Stimulated activated CD4-positive, alpha-beta T cell treated with anti-CD3 and anti-CD28 coated beads, Interleukin-15, amount 100 ng/mL, for 24 hours (primary cell): Measurements from ENCODE around the gene BRD9.
A peak's percentile ranks its signal among the peaks of the same experiment; 100 is the strongest.
"Not testable (repeated sequence)": the region's sequence is repeated elsewhere in the genome, so short reads cannot be mapped to it uniquely, and the experiment has no call there.

ENCODE experiments used
- DNase-seq: peaks from one replicate; pipeline ENCODE4 v3.0.0-alpha.2; 2020

The BRD9 gene

GRCh38 chr5:902129-902916 is 9.7 kb upstream of the BRD9 start:
- no peak for DNase-seq

DNA sequence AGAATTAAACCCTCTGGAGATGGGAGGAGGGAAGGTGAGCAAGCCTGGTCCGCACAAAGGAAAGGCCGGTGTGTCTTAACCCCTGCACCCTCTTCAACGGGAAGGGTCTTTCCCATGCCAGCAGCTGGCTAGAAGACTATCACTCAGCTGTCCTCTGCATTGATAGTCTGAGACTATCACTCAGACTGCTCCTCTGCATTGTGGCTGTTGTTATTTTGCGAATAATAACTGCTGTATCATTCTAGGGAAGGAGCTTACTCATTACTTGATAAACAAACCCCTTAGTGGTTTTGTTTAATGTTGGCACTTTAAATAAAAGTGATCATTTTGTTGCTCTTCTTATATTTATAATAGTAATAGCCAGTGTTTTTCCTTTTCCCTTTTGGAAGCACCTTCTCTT is 8.2 kb upstream of the BRD9 start:
- DNase-seq, result no peak

- DNase-seq, result no peak
Observed at GRCh38 chr5:893711-894110, 1.1 kb upstream of the BRD9 start.

DNA sequence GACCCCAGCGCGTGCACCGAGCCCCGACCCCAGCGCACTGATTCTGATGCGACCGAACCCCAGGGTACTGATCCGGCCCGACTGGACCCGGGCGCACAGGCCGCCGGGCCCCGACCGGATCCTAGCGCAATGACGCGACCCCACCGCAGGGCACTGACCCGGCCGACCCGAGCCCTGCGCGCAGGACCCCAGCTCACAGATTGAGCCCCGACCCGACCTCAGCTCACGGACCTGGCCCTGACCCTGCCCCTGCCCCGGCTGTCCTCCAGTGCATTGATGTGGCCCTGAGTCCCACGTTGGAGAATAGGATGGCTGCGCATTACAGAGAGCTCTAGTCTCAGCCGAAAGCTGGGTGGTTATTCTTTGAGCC is 521 bp upstream of the BRD9 start:
- DNase-seq, result no peak

DNA sequence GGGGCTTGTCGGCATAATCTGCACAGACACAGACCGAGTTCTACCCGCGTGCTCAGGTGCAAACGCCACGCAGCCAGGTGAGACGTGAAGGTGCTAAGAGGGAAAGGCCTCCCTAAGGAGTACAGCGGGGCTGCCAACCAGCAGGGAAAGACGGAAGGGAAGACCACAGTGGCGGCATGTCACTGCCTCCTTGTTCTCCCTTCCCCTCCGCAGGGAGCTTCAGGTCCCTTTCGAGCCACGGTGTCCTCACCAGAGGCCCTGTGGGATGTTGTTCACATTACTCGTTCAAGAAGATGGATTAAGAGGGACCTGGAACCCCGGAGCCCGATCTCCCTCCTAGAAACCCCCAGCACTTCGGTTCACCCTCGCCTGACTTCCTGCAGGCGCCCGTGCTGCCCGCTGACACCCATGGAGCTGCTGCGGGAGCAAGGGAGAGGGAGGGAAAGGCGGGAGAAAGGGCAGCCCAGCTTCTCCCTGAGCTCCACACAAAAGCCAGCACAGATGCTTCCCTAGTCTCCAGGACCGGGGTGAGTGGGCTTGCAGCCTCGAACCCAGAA is 686 bp downstream of the BRD9 start:
- peak; percentile 24 for DNase-seq

GRCh38 chr5:891117-891836 is 1.3 kb downstream of the BRD9 start:
- DNase-seq, result no peak

DNA sequence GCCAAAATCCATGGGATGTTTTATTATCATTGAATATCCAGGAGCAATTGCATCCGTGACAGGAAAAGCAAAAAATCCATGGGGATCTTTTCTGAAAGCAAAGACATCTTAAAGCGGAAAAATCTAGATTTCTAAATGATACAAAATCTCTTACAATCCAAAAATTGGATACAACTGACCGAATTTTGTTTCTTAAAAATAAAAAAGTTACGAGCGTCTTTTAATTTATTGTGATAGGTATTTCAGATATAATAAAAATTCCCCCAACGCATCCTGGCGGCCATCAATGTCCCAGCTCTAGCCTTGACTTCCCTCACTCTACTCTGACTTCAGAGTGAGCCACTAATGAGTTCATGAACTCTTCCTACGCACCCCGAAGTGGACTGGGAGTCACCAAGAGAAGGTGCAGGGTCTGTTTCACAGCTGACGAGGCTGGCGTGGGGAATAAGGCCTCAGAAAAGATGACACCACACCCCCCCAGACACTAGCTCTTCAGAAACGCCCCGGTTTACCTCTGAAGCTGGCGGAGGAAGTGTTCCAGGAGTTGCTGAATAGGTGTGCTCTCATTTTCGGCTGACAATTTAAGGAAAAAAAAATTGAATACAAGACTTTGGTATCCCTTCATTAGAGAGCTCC is 3.4 kb downstream of the BRD9 start:
- no peak for DNase-seq

DNA sequence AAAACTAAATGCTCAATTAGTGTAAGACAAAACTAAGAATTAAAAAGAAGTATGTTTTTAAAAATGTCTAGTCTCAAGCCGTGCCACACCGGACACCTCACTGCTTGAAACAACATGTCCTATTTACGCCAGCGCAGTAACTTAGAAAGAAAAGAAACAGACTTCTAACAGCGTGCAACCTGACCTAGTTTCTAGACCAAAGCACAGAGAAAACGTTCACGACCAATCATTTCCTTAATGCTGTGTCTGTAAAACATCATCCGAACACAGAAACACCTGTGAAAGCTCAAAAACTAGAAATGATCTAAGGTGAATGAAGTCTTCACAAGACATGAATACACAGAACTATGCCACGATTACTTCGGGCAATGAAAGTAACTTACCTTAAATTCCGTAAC is 4.0 kb downstream of the BRD9 start:
- DNase-seq, result no peak

DNA sequence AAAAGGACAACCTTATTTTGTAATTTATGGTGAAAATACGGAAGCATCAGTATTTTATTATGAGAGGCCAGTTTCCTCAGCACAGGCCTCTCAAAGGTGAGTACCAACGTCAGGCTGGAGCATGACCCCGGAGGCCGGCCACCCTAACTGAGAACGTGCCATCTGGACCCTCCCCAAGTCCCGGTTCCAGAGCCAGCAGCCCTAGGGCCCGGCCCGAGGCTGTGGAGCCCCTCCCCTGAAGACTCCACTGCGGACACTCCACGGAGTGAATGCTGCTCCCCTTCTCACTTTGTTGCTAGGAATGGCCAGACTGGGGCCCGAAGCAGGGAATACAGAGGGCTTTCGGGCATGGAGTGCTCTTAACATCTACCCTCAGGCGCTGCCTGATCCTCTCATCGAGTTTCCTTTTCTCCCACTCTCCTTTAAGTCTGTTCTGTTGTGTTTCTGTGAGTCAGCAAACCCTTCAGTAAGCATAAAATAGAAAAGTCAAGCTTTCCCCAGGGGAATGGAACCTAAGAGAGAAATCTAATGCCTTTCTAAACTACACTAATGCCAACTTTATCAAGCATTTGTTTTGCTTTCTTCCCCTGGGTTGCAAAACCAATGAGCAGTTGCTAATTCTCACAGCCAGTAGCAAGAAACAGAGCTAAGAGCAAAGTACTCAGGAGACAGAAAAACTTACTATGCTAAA is 4.5 kb downstream of the BRD9 start:
- no peak for DNase-seq

DNA sequence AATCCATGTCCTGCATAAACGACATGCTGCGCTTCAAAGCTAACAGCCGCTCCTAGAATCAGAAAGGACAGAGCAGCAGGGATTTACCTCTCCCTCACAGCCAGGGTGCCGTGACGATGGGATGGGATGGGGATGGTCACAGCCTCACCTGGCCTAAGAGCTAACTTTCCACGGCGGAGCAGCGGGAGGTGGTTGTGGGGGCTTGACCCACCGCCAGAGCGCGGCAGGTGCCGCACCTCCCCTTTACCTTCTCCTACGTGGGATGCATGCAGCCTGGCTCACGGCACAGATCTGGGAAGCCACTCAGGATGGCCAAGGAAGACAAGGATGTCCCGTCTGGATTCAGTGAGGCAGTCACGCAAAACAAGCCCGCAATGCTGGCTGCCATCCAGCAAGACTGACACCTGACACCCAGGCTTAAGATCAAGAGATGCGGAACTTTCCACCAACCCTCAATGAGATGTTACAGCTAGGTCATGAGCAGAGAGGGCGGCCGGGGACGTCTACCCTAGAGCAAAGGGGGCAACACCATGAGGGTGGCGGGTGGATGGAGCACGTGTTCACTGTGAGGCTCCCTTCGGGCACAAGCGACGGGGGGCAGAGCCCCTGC is 5.8 kb downstream of the BRD9 start:
- DNase-seq, result no peak

- no peak for DNase-seq
Observed at GRCh38 chr5:886036-886435, 6.6 kb downstream of the BRD9 start.

DNA sequence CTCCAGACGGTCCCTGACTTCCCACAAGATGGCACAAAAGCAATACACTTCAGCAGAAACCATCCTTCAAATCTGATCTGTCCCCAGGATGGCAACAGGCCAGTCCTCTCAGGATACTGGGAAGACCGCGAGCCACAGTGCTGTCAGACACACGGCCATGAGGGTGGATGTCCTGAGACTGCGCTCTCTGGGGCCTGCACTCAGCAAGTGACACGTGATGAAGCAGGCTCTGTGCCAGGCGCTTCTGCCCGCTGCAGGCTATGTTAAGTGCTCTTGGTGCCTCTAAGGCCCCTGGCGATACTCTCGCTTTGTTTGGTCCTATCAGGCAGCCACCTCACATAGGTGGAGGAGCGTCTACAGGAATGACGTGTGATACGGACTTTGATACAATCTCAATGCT is 7.1 kb downstream of the BRD9 start:
- DNase-seq, result no peak

DNA sequence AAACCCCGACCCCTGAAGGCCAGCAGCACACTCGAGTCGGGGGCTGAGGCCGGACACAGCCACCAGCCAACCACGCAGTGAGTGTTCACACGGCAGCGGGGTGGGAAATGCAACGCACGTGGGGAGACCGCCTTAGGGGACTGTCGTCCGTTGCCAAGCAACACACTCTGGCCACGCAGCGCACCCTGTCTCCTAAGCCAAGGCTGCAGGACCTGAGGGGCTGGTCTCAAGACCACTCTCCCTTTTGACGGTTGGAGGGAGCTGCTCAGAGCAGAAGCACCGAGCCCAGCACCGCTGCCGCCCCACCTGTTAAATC is 7.5 kb downstream of the BRD9 start:
- no peak for DNase-seq

GRCh38 chr5:884345-885126 is 8.1 kb downstream of the BRD9 start:
- no peak for DNase-seq

- no peak for DNase-seq
Observed at GRCh38 chr5:883475-884181, 9.0 kb downstream of the BRD9 start.

DNA sequence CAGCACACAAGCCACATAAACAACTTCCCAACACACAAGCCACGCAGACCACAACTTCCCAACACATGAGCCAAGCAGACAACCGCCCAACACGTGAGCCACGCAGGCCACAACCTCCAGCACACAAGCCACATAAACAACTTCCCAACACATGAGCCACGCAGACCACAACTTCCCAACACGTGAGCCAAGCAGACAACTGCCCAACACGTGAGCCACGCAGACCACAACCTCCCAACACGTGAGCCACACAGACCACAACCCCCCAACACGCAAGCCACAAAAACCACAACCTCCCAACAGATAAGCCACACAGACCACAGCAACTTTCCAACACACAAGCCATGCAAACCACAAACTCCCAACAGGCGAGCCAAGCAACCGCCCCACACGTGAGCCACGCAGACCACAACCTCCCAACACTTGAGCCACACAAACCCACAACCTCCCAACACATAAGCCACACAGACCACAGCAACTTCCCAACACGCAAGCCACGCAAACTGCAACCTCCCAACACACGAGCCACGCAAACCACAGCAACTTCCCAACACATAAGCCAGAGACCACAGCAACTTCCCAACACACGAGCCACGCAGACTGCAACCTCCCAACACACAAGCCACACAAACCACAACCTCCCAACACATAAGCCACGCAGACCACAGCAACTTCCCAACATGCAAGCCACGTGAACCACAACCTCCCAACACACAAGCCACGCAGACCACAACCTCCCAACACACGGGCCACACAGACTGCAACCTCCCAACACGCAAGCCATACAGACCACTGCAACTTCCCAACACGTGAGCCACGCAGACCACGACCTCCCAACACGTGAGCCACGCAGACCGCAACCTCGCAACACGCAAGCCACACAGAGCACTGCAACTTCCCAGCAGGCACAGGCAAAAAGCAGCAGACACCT is 10.1 kb downstream of the BRD9 start:
- DNase-seq, result no peak

GRCh38 chr5:881551-881935 is 11.1 kb downstream of the BRD9 start:
- no peak for DNase-seq

- no peak for DNase-seq
Observed at GRCh38 chr5:880816-881550, 11.6 kb downstream of the BRD9 start.

- not testable (repeated sequence) for DNase-seq
Observed at GRCh38 chr5:878677-879076, 13.9 kb downstream of the BRD9 start.

GRCh38 chr5:878125-878524 is 14.5 kb downstream of the BRD9 start:
- DNase-seq, result no peak
